GM19193 (cell line): Measurements from ENCODE around the gene SRCIN1.

ENCODE experiments used
- POLR2A ChIP-seq: IDR thresholded peaks from 4 replicates; pipeline ENCODE4 v1.6.1; 2011; ENCODE audit not compliant: insufficient read depth, insufficient read length; ENCODE audit errors: extremely low read depth

The SRCIN1 gene

GRCh38 chr17:38507921-38508569, 97.7 kb downstream of the SRCIN1 start:
- no peak for TF ChIP-seq POLR2A

- TF ChIP-seq POLR2A = no peak
Observed at GRCh38 chr17:38507436-38507835, 98.3 kb downstream of the SRCIN1 start.

GRCh38 chr17:38504216-38504615, 101.5 kb downstream of the SRCIN1 start:
- no peak for TF ChIP-seq POLR2A

- no peak for TF ChIP-seq POLR2A
Observed at GRCh38 chr17:38498353-38498752, 107.4 kb downstream of the SRCIN1 start.

GRCh38 chr17:38485681-38486298, 120.0 kb downstream of the SRCIN1 start:
- TF ChIP-seq POLR2A = peak; percentile 94

GRCh38 chr17:38485146-38485468, 120.6 kb downstream of the SRCIN1 start:
- no peak for TF ChIP-seq POLR2A
